ENCODE results near the gene ZNF569. TPM values are rescaled to one million over a fixed set of nuclear protein-coding genes. Genes with fewer than 3 reads are reported as not detected.
A peak's percentile ranks its signal among the peaks of the same experiment; 100 is the strongest.

ZNF569 gene
- polyA plus RNA-seq, 1 donor (not counting 4 experiments of a cell fraction or from before 2014, with no cell fraction given) = 2.9 TPM

GRCh38 chr19:37505958-37506386, 38.7 kb upstream of the ZNF569 start:
- H3K9ac ChIP-seq (ENCODE audit: control insufficient read depth, extremely low read depth, insufficient read depth, low read length) = peak overlapping the region; percentile 95
- TF ChIP-seq EZH2 (IDR thresholded peaks at IDR 0.05; ENCODE audit: low read length) (no peak), CTCF (optimal IDR thresholded peaks at IDR 0.05 in 1 of 3, IDR thresholded peaks at IDR 0.05 in 1 of 3, conservative IDR thresholded peaks at IDR 0.05 in 1 of 3; ENCODE audit: extremely low read depth in 1 of 3, insufficient read depth in 2 of 3, low read length in 3 of 3) (no peak)
- H3K27ac ChIP-seq (ENCODE audit: control insufficient read depth, insufficient read depth, low read length) = peak overlapping the region; percentile 97
- dilution Hi-C loops (cut with MboI; ENCODE audit: extremely low pct_ligation_motif_present, low sequenced_read_pairs) = no loop called here
- H3K79me2 ChIP-seq (ENCODE audit: control insufficient read depth, insufficient read depth, low read length) = peaks cover 13% of the 10 kb centered on the region
- H3K4me1 ChIP-seq (ENCODE audit: control insufficient read depth, extremely low read depth, insufficient read depth, low read length) = peaks cover 5% of the 10 kb centered on the region
- peak overlapping the region; percentile 99 for H2AFZ ChIP-seq (ENCODE audit: control insufficient read depth, low read length)
- no peaks in the 10 kb centered on the region for H3K9me1 ChIP-seq (ENCODE audit: control insufficient read depth, extremely low read depth, insufficient read depth, low read length)
- H3K36me3 ChIP-seq (ENCODE audit: control insufficient read depth in 2 of 2, extremely low read depth in 1 of 2, insufficient read depth in 2 of 2, low read length in 2 of 2) = no peaks in the 10 kb centered on the region
- no peaks in the 10 kb centered on the region for H3K27me3 ChIP-seq (ENCODE audit: control insufficient read depth, extremely low read depth, insufficient read depth, low read length)
- peak overlapping the region; percentile 55 to 90 (median 73) for H3K4me3 ChIP-seq (ENCODE audit: control insufficient read depth in 2 of 3, extremely low read depth in 1 of 3, insufficient read depth in 2 of 3, low read depth in 1 of 3, low read length in 3 of 3)
- no peaks in the 10 kb centered on the region for H4K20me1 ChIP-seq (ENCODE audit: control insufficient read depth, extremely low read depth, insufficient read depth, low read length)
- no peak for DNase-seq (ENCODE audit: low read depth, low spot score)
- no peaks in the 10 kb centered on the region for H3K9me3 ChIP-seq (ENCODE audit: control insufficient read depth, low read depth, low read length)
- peak overlapping the region; percentile 95 for H3K4me2 ChIP-seq (ENCODE audit: control insufficient read depth, extremely low read depth, insufficient read depth, low read depth, low read length)
- FAIRE-seq = no peak

- H3K9ac ChIP-seq (ENCODE audit: control insufficient read depth, extremely low read depth, insufficient read depth, low read length) = no peak overlapping the region
- H3K36me3 ChIP-seq (ENCODE audit: control insufficient read depth in 2 of 2, extremely low read depth in 1 of 2, insufficient read depth in 2 of 2, low read length in 2 of 2) = no peaks in the 10 kb centered on the region
- H4K20me1 ChIP-seq (ENCODE audit: control insufficient read depth, extremely low read depth, insufficient read depth, low read length) = no peaks in the 10 kb centered on the region
- DNase-seq (ENCODE audit: low read depth, low spot score) = no peak
- H3K79me2 ChIP-seq (ENCODE audit: control insufficient read depth, insufficient read depth, low read length) = no peaks in the 10 kb centered on the region
- no peak overlapping the region for H2AFZ ChIP-seq (ENCODE audit: control insufficient read depth, low read length)
- no peaks in the 10 kb centered on the region for H3K9me1 ChIP-seq (ENCODE audit: control insufficient read depth, extremely low read depth, insufficient read depth, low read length)
- no peak for TF ChIP-seq EZH2 (IDR thresholded peaks at IDR 0.05; ENCODE audit: low read length)
- dilution Hi-C loops (cut with MboI; ENCODE audit: extremely low pct_ligation_motif_present, low sequenced_read_pairs) = no loop called here
- H3K4me2 ChIP-seq (ENCODE audit: control insufficient read depth, extremely low read depth, insufficient read depth, low read depth, low read length) = no peak overlapping the region
- no peak overlapping the region for H3K27ac ChIP-seq (ENCODE audit: control insufficient read depth, insufficient read depth, low read length)
- H3K4me3 ChIP-seq (ENCODE audit: control insufficient read depth in 2 of 3, extremely low read depth in 1 of 3, insufficient read depth in 2 of 3, low read depth in 1 of 3, low read length in 3 of 3) = no peak overlapping the region
- no peaks in the 10 kb centered on the region for H3K4me1 ChIP-seq (ENCODE audit: control insufficient read depth, extremely low read depth, insufficient read depth, low read length)
- FAIRE-seq = no peak
- H3K27me3 ChIP-seq (ENCODE audit: control insufficient read depth, extremely low read depth, insufficient read depth, low read length) = no peaks in the 10 kb centered on the region
- peaks cover 5% of the 10 kb centered on the region for H3K9me3 ChIP-seq (ENCODE audit: control insufficient read depth, low read depth, low read length)
Observed at GRCh38 chr19:37492213-37492612, 25.0 kb upstream of the ZNF569 start.

All from keratinocyte (primary cell).